NB4 (cell line): ENCODE results near the gene ZNF730.
"Not testable (repeated sequence)": the region's sequence is repeated elsewhere in the genome, so short reads cannot be mapped to it uniquely, and the experiment has no call there.

Experiments used
- DNase-seq: peaks from one replicate; pipeline ENCODE4 v3.0.0; 2010; ENCODE audit warnings: low read depth
- H3K4me3 ChIP-seq: one replicate; pipeline ENCODE4 v1.5.1; 2011; ENCODE audit warnings: mild to moderate bottlenecking, low read depth, low read length, moderate library complexity
- CTCF ChIP-seq: IDR thresholded peaks from one replicate; pipeline ENCODE4 v1.5.1; 2012; ENCODE audit warnings: low read depth, low read length
- MAX ChIP-seq: IDR thresholded peaks from 2 replicates; pipeline ENCODE4 v1.6.1; 2011; ENCODE audit warnings: low read depth, low read length
- MYC ChIP-seq: IDR thresholded peaks from 2 replicates; pipeline ENCODE4 v1.6.1; 2011; ENCODE audit warnings: low read depth, low read length
- POLR2A ChIP-seq: IDR thresholded peaks from 2 replicates; pipeline ENCODE4 v1.6.1; 2011; ENCODE audit warnings: mild to moderate bottlenecking; ENCODE audit not compliant: insufficient read length; ENCODE audit errors: extremely low read depth

ZNF730 gene

GRCh38 chr19:23116802-23117571 is at the start of gene ZNF730:
Gene ZNF730, plus strand, starts transcription at chr19:23117025. Its CDS starts 149 bp downstream, at chr19:23117174.
- peak; percentile 95 for DNase-seq
- H3K4me3 ChIP-seq, result peak within 1 kb of the TSS; percentile 72
- TF ChIP-seq POLR2A (peak; percentile 51), MYC (no peak), CTCF (no peak)

- no peak overlapping the region for H3K4me3 ChIP-seq
- peak; percentile 51 for DNase-seq
- TF ChIP-seq MAX (no peak), POLR2A (no peak), CTCF (peak; percentile 43)
Measured at GRCh38 chr19:23070353-23071146, 46.3 kb upstream of the ZNF730 start.

- TF ChIP-seq POLR2A (no peak), CTCF (no peak), MAX (no peak), MYC (no peak)
- H3K4me3 ChIP-seq, result no peak overlapping the region
- DNase-seq, result peak; percentile 51
Measured at GRCh38 chr19:23071147-23071511, 45.7 kb upstream of the ZNF730 start.

- H3K4me3 ChIP-seq, result peak overlapping the region; percentile 86
- peak; percentile 94 for DNase-seq
Measured at GRCh38 chr19:23075031-23075733, 41.6 kb upstream of the ZNF730 start.

GRCh38 chr19:23077776-23078175 is 39.0 kb upstream of the ZNF730 start:
- DNase-seq, H3K4me3 ChIP-seq: not testable (repeated sequence)

More at GRCh38 chr19:23075031-23075733, 41.6 kb upstream of the ZNF730 start:
- TF ChIP-seq CTCF (no peak), POLR2A (peak; percentile 25)

- H3K4me3 ChIP-seq, result no peak overlapping the region
- TF ChIP-seq MAX (no peak), CTCF (peak; percentile 2), POLR2A (no peak)
- DNase-seq, result peak; percentile 25
Measured at GRCh38 chr19:23093832-23094231, 23.0 kb upstream of the ZNF730 start.
